B cell (primary cell): Measurements from ENCODE around the gene SPATA21.

ENCODE experiments used
- EZH2 ChIP-seq: IDR thresholded peaks from 2 replicates; pipeline ENCODE4 v1.6.1; 2012; ENCODE audit warnings: borderline replicate concordance, low read depth, mild to moderate bottlenecking, moderate library complexity, low read length; ENCODE audit not compliant: insufficient read depth, poor library complexity, severe bottlenecking
- TF ChIP-seq, protein P1 (sequence below): fragments of 200-600 bp; IDR thresholded peaks from one replicate; pipeline ENCODE4 v1.8.0; 2022; ENCODE audit warnings: antibody characterized with exemption, mild to moderate bottlenecking

- TF ChIP-seq, protein P1, sequence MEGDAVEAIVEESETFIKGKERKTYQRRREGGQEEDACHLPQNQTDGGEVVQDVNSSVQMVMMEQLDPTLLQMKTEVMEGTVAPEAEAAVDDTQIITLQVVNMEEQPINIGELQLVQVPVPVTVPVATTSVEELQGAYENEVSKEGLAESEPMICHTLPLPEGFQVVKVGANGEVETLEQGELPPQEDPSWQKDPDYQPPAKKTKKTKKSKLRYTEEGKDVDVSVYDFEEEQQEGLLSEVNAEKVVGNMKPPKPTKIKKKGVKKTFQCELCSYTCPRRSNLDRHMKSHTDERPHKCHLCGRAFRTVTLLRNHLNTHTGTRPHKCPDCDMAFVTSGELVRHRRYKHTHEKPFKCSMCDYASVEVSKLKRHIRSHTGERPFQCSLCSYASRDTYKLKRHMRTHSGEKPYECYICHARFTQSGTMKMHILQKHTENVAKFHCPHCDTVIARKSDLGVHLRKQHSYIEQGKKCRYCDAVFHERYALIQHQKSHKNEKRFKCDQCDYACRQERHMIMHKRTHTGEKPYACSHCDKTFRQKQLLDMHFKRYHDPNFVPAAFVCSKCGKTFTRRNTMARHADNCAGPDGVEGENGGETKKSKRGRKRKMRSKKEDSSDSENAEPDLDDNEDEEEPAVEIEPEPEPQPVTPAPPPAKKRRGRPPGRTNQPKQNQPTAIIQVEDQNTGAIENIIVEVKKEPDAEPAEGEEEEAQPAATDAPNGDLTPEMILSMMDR: no peak
- TF ChIP-seq EZH2: no peak
Observed at GRCh38 chr1:16462773-16463330, 25.6 kb upstream of the SPATA21 start.
